ENCODE data around the gene CCDC57. TPM values are rescaled to one million over a fixed set of nuclear protein-coding genes. Genes with fewer than 3 reads are reported as not detected.

CCDC57 gene
- polyA plus RNA-seq, 3 donors from 2014 or later = 27.7 to 65.8 (median 28.8) TPM

DNA sequence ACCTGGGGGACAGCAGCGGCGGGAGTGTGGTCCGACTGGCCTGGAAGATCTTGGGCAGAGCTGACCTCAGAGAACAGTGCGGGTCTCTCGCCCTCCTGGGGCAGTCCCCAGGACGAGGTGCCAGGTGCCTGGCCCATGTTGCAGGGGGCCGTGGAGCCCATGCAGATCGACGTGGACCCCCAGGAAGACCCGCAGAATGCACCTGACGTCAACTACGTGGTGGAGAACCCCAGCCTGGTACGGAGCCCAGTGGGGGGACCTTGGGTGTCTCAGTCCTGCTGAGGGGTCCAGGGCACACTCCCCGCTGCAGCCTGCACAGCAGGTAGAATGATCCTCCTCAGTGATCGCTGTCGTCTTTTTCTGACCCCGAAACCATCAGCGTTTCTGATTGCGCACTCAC lies 159.5 kb downstream of the CCDC57 start:
- Mint-ChIP-seq H3K4me1 (peaks cover 7 to 18% of the 10 kb centered on the region in 2 donors), H3K4me3 (peak overlapping the region; percentile 64 to 81 (median 74)), H3K27ac (peak overlapping the region in 3 of 6 donors; percentile 23 to 62 (median 40)), H3K9me3 (no peaks in the 10 kb centered on the region), H3K27me3 (ENCODE audit: low read depth in 3 of 3) (peaks cover 0 to 2% (median 0%) of the 10 kb centered on the region in 3 donors), H3K36me3 (no peaks in the 10 kb centered on the region)
- DNase-seq = no peak

DNA sequence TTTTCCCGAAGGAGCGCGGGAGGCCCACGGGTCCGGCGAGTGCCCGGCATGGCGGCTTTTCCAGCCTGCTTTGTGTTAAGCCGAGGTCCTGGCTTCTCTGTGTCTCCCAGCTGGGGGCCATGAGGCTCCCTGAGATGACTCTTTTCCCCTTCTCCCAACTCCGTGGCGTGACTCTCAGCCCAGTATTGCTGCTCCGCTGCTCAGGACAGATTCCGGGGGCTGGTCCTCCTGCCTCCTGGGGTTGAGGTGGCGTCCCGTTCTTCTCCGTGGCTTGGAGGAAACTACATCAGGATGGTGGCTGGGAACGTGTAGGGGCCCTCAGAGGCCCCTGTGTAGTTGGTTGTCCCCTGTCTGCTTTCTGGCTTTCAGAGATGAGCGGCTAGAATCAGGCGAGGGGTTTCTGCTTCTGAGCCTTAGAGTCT lies 160.0 kb downstream of the CCDC57 start:
- peaks cover 7 to 20% of the 10 kb centered on the region in 2 donors for H3K4me1 Mint-ChIP-seq
- no peak for DNase-seq
- no peaks in the 10 kb centered on the region for H3K36me3 Mint-ChIP-seq
- H3K27me3 Mint-ChIP-seq (ENCODE audit: low read depth in 3 of 3) = peaks cover 0 to 2% (median 0%) of the 10 kb centered on the region in 3 donors
- peak overlapping the region; percentile 68 to 81 (median 76) for H3K4me3 Mint-ChIP-seq
- no peaks in the 10 kb centered on the region for H3K9me3 Mint-ChIP-seq
- peak overlapping the region in 2 of 6 donors; percentile 70 to 84 for H3K27ac Mint-ChIP-seq

DNA sequence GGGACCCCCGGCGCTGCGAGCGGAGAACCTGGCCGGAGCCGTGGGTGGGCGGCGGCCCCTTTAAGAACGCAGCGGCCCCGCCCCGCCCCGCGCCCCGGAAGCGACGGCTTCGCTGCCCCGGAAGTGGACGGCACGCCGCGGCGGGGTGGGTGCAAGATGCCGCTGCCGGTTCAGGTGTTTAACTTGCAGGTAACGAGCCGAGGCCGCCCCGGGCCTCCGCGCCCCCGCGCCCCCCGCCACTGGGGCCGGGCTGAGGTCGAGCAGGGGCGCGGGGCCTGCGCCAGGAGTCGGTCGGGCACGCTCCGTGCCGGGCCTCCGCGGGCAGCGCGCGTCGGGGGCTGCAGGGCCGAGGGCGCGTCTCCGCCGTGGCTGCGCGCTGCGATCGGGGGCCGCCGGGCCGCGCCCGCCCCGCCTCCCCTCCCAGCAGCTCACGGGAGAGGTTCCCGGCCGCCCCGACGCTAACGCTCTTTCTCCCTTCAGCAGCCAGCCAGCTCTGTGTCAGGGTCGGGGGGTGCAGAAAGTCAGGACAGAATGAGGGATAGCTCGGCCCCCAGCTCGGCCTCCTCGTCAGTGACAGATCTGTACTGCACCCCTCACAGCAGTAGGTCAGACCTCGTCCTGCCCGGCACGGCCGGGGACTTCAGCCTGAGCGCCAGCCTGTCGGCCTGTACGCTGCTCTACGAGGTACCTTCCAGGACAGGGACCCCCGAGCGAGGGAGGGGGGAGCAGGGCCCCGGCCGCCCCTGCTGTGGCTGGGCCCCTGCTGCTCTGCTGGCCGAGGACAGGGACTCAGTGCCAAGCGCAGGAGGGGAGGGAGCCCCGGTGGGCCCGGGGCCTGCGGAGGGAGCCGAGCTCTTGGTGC lies 160.6 kb downstream of the CCDC57 start, which contains the start of the genes GPS1 and RFNG:
GPS1 (plus strand) TSS at position 123 of the 862 bp plus-strand sequence; CDS start at position 157, 34 bp downstream.
RFNG (minus strand) TSS at position 36 of the 862 bp plus-strand sequence. CDS start 45 bp downstream, outside the sequence.
- H3K4me3 Mint-ChIP-seq = peak within 1 kb of the TSS; percentile 79 to 87 (median 80)
- peak within 1 kb of the TSS in 4 of 6 donors; percentile 14 to 84 (median 74) for H3K27ac Mint-ChIP-seq
- peaks cover 7 to 25% of the 10 kb centered on the region in 2 donors for H3K4me1 Mint-ChIP-seq
- peak; percentile 69 to 73 (median 73) for DNase-seq
- H3K9me3 Mint-ChIP-seq = no peaks in the 10 kb centered on the region
- no peaks in the 10 kb centered on the region for H3K36me3 Mint-ChIP-seq
- peaks cover 0 to 2% (median 0%) of the 10 kb centered on the region in 3 donors for H3K27me3 Mint-ChIP-seq (ENCODE audit: low read depth in 3 of 3)

Other genes starting within 250 kb of the CCDC57 start
- gene ASPSCR1, start 235.2 kb downstream of the CCDC57 start, polyA plus RNA-seq = 10 to 100 TPM; 21.1 to 32.9 (median 31.3) TPM
- gene CENPX, start 190.0 kb downstream of the CCDC57 start, polyA plus RNA-seq = 100 to 1,000 TPM in 2 of 3 donors, 10 to 100 TPM in 1; 70.0 to 104 (median 100) TPM
- gene LRRC45, start 189.5 kb downstream of the CCDC57 start, polyA plus RNA-seq = 1 to 10 TPM; 4.7 to 9.9 (median 5.2) TPM
- gene RAC3, start 181.2 kb downstream of the CCDC57 start, polyA plus RNA-seq = not detected
- 100 to 1,000 TPM; 144 to 242 (median 165) TPM for gene DCXR, start 175.1 kb downstream of the CCDC57 start, polyA plus RNA-seq
- gene RFNG, start 161.0 kb downstream of the CCDC57 start, polyA plus RNA-seq = 1 to 10 TPM; 2.2 to 3.7 (median 3.2) TPM
- 100 to 1,000 TPM; 174 to 212 (median 183) TPM for gene GPS1, start 160.9 kb downstream of the CCDC57 start, polyA plus RNA-seq
- gene DUS1L, start 147.0 kb downstream of the CCDC57 start, polyA plus RNA-seq = 10 to 100 TPM; 61.7 to 85.3 (median 82.5) TPM
- 1 to 10 TPM in 1 of 3 donors, under 1 TPM in 2; 0.10 to 2.7 (median 0.23) TPM for gene FASN, start 114.6 kb downstream of the CCDC57 start, polyA plus RNA-seq
- 10 to 100 TPM in 1 of 3 donors, 1 to 10 TPM in 2; 5.8 to 12.2 (median 6.8) TPM for gene SLC16A3, start 16.2 kb upstream of the CCDC57 start, polyA plus RNA-seq
- gene CSNK1D, start 60.9 kb upstream of the CCDC57 start, polyA plus RNA-seq = 100 to 1,000 TPM in 1 of 3 donors, 10 to 100 TPM in 2; 48.9 to 130 (median 55.9) TPM
- 100 to 1,000 TPM; 278 to 589 (median 370) TPM for gene CD7, start 104.8 kb upstream of the CCDC57 start, polyA plus RNA-seq
- 1 to 10 TPM in 2 of 3 donors, not detected in 1; 2.7 to 3.6 TPM for gene SECTM1, start 120.9 kb upstream of the CCDC57 start, polyA plus RNA-seq
- not detected for gene TEX19, start 146.4 kb upstream of the CCDC57 start, polyA plus RNA-seq
- gene UTS2R, start 158.9 kb upstream of the CCDC57 start, polyA plus RNA-seq = not detected
- gene HEXD, start 205.5 kb upstream of the CCDC57 start, polyA plus RNA-seq = 10 to 100 TPM; 12.7 to 18.8 (median 15.2) TPM
- gene OGFOD3, start 205.7 kb upstream of the CCDC57 start, polyA plus RNA-seq = 10 to 100 TPM; 29.3 to 43.5 (median 39.8) TPM
- gene CYBC1, start 237.9 kb upstream of the CCDC57 start, polyA plus RNA-seq = 100 to 1,000 TPM; 182 to 246 (median 243) TPM
- gene NARF, start 245.9 kb upstream of the CCDC57 start, polyA plus RNA-seq = 100 to 1,000 TPM; 149 to 192 (median 179) TPM

All from immature natural killer cell (primary cell).